GM21723 (cell line): Measurements from ENCODE around the gene RYR2.
"Not testable (repeated sequence)": the region's sequence is repeated elsewhere in the genome, so short reads cannot be mapped to it uniquely, and the experiment has no call there.

ENCODE experiments used
- ATAC-seq: cut with Tn5 transposase; IDR thresholded peaks from one replicate; pipeline ENCODE4 v1.9.1; 2021; ENCODE audit warnings: mild to moderate bottlenecking, moderate library complexity; ENCODE audit not compliant: unreplicated experiment

Gene RYR2

GRCh38 chr1:237247442-237247841, 205.5 kb downstream of the RYR2 start:
- ATAC-seq: no peak

- no peak for ATAC-seq
Measured at GRCh38 chr1:237249120-237249519, 207.1 kb downstream of the RYR2 start.

- ATAC-seq: no peak
Measured at GRCh38 chr1:237250055-237250454, 208.1 kb downstream of the RYR2 start.

GRCh38 chr1:237255071-237255470, 213.1 kb downstream of the RYR2 start:
- no peak for ATAC-seq

GRCh38 chr1:237258871-237259270, 216.9 kb downstream of the RYR2 start:
- no peak for ATAC-seq

GRCh38 chr1:237261198-237261597, 219.2 kb downstream of the RYR2 start:
- ATAC-seq: no peak

- no peak for ATAC-seq
Measured at GRCh38 chr1:237267743-237268142, 225.8 kb downstream of the RYR2 start.

GRCh38 chr1:237269938-237270337, 228.0 kb downstream of the RYR2 start:
- ATAC-seq: peak; percentile 61

GRCh38 chr1:237270353-237270752, 228.4 kb downstream of the RYR2 start:
- no peak for ATAC-seq

GRCh38 chr1:237277994-237278393, 236.0 kb downstream of the RYR2 start:
- ATAC-seq: not testable (repeated sequence)

GRCh38 chr1:237279629-237280028, 237.6 kb downstream of the RYR2 start:
- no peak for ATAC-seq

GRCh38 chr1:237281481-237281880, 239.5 kb downstream of the RYR2 start:
- no peak for ATAC-seq

- no peak for ATAC-seq
Measured at GRCh38 chr1:237282208-237282783, 240.3 kb downstream of the RYR2 start.

- ATAC-seq: no peak
Measured at GRCh38 chr1:237287876-237288521, 246.0 kb downstream of the RYR2 start.

GRCh38 chr1:237293804-237294203, 251.8 kb downstream of the RYR2 start:
- no peak for ATAC-seq

- no peak for ATAC-seq
Measured at GRCh38 chr1:237296861-237297260, 254.9 kb downstream of the RYR2 start.

- ATAC-seq: no peak
Measured at GRCh38 chr1:237300642-237301041, 258.7 kb downstream of the RYR2 start.

GRCh38 chr1:237303929-237304328, 261.9 kb downstream of the RYR2 start:
- ATAC-seq: no peak

GRCh38 chr1:237306726-237307125, 264.7 kb downstream of the RYR2 start:
- no peak for ATAC-seq

GRCh38 chr1:237309595-237310118, 267.7 kb downstream of the RYR2 start:
- no peak for ATAC-seq

GRCh38 chr1:237316352-237316751, 274.4 kb downstream of the RYR2 start:
- no peak for ATAC-seq

GRCh38 chr1:237318748-237319147, 276.8 kb downstream of the RYR2 start:
- no peak for ATAC-seq

GRCh38 chr1:237320890-237321289, 278.9 kb downstream of the RYR2 start:
- no peak for ATAC-seq
